ENCODE data around the gene STXBP1.

STXBP1 gene

GRCh38 chr9:127651697-127652610 lies 39.9 kb downstream of the STXBP1 start:
- no peak overlapping the region for H3K4me2 ChIP-seq (ENCODE audit: low read length)
- no peaks in the 10 kb centered on the region for H3K9me3 ChIP-seq (ENCODE audit: control insufficient read depth, insufficient read depth, low read length)
- no peak overlapping the region for H3K27ac ChIP-seq (ENCODE audit: low read depth, low read length)
- no peak overlapping the region for H3K4me3 ChIP-seq (ENCODE audit: low read length)
- 0 out of 2 replicates have a peak, but pooled peaks cover 4% of the 10 kb centered on the region for H3K4me1 ChIP-seq (ENCODE audit: control insufficient read depth, low read length)
- H3K9me2 ChIP-seq (replicated peaks; ENCODE audit: control insufficient read depth, low read length) = no peaks in the 10 kb centered on the region
- TF ChIP-seq CTCF (IDR thresholded peaks at IDR 0.05; ENCODE audit: low read depth, low read length, poor library complexity, severe bottlenecking) = peak; percentile 19
- no peak for TF ChIP-seq EZH2phosphoT487 (IDR thresholded peaks at IDR 0.05; ENCODE audit: borderline replicate concordance, low read length)
- no peaks in the 10 kb centered on the region for H4K20me1 ChIP-seq (ENCODE audit: control insufficient read depth, insufficient read depth, low read depth, low read length)
- no peaks in the 10 kb centered on the region for H3K36me3 ChIP-seq (ENCODE audit: control insufficient read depth, low read length)
- no peaks in the 10 kb centered on the region for H3K79me2 ChIP-seq (ENCODE audit: control insufficient read depth, low read length)
- no peaks in the 10 kb centered on the region for H3F3A ChIP-seq (ENCODE audit: control insufficient read depth, insufficient read depth)
- H3K27me3 ChIP-seq (ENCODE audit: control insufficient read depth, low read length) = no peaks in the 10 kb centered on the region

GRCh38 chr9:127652733-127653132 lies 40.7 kb downstream of the STXBP1 start:
- Histone ChIP-seq H3K9me3 (ENCODE audit: control insufficient read depth, insufficient read depth, low read length) (no peaks in the 10 kb centered on the region), H3K27me3 (ENCODE audit: control insufficient read depth, low read length) (no peaks in the 10 kb centered on the region), H4K20me1 (ENCODE audit: control insufficient read depth, insufficient read depth, low read depth, low read length) (no peaks in the 10 kb centered on the region), H3K36me3 (ENCODE audit: control insufficient read depth, low read length) (no peaks in the 10 kb centered on the region), H3K27ac (ENCODE audit: low read depth, low read length) (no peak overlapping the region), H3K79me2 (ENCODE audit: control insufficient read depth, low read length) (no peaks in the 10 kb centered on the region), H3K9me2 (replicated peaks; ENCODE audit: control insufficient read depth, low read length) (no peaks in the 10 kb centered on the region), H3K4me3 (ENCODE audit: low read length) (no peak overlapping the region), H3K4me1 (ENCODE audit: control insufficient read depth, low read length) (0 out of 2 replicates have a peak, but pooled peaks cover 4% of the 10 kb centered on the region), H3F3A (ENCODE audit: control insufficient read depth, insufficient read depth) (no peaks in the 10 kb centered on the region), H3K4me2 (ENCODE audit: low read length) (no peak overlapping the region)
- TF ChIP-seq EZH2phosphoT487 (IDR thresholded peaks at IDR 0.05; ENCODE audit: borderline replicate concordance, low read length) (no peak), CTCF (IDR thresholded peaks at IDR 0.05; ENCODE audit: low read depth, low read length, poor library complexity, severe bottlenecking) (no peak)

- Histone ChIP-seq H3K27ac (ENCODE audit: low read depth, low read length) (no peak overlapping the region), H3K79me2 (ENCODE audit: control insufficient read depth, low read length) (no peaks in the 10 kb centered on the region), H3K4me3 (ENCODE audit: low read length) (no peak overlapping the region), H4K20me1 (ENCODE audit: control insufficient read depth, insufficient read depth, low read depth, low read length) (no peaks in the 10 kb centered on the region), H3K4me2 (ENCODE audit: low read length) (no peak overlapping the region), H3K27me3 (ENCODE audit: control insufficient read depth, low read length) (no peaks in the 10 kb centered on the region), H3K4me1 (ENCODE audit: control insufficient read depth, low read length) (0 out of 2 replicates have a peak, but pooled peaks cover 4% of the 10 kb centered on the region), H3K36me3 (ENCODE audit: control insufficient read depth, low read length) (no peaks in the 10 kb centered on the region), H3K9me3 (ENCODE audit: control insufficient read depth, insufficient read depth, low read length) (no peaks in the 10 kb centered on the region), H3K9me2 (replicated peaks; ENCODE audit: control insufficient read depth, low read length) (no peaks in the 10 kb centered on the region), H3F3A (ENCODE audit: control insufficient read depth, insufficient read depth) (no peaks in the 10 kb centered on the region)
- no peak for TF ChIP-seq EZH2phosphoT487 (IDR thresholded peaks at IDR 0.05; ENCODE audit: borderline replicate concordance, low read length)
- TF ChIP-seq CTCF (IDR thresholded peaks at IDR 0.05; ENCODE audit: low read depth, low read length, poor library complexity, severe bottlenecking) = no peak
Observed at GRCh38 chr9:127654619-127655018, 42.5 kb downstream of the STXBP1 start.
